ENCODE results near the gene BMP7. TPM values are rescaled to one million over a fixed set of nuclear protein-coding genes. Genes with fewer than 3 reads are reported as not detected.

Gene BMP7
- total and polyA plus RNA-seq, 12 donors = 0.72 to 19.2 (median 4.1) TPM

DNA sequence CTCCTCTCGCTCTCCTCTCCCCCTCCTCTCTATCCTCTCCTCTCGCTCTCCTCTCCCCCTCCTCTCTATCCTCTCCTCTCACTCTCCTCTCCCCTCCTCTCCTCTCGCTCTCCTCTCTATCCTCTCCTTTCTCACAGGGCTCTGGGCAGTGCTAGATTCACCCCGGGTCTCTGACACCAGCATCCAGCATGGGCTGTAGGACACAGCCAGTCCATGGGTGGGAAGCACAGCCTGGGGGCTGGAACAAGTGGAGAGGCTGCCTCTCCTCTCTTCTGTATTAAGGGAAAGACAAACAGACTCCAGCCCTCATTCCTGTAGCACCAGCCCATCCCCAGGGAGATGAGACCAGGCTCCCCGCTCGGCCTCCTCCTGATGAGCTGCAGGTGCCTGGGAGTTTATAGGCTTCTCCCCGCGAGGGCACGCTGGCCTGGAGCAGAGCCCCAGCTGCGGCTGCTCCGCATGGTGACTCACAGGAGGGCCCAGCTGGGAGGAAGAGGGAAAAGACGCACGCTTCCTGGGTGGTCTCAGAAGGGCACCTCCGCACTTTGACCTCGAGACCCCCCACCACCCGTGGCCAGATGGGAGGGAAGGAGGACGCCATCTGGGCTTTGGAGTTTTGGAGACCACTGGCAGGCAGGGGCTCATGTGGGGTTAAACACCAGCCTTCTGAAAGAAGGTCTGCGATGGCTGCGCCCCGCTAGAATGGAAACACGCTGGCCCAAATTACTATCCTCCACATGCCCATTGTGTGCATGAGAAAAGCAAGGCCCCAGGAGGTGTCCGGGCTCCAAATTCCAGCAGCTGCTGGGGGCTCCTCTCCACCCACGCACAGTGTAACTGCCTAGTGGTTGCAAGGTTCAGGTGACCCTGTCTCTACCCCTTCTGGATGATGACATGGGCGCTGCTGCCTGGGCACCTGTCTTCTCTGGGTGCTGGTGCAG, 68.0 kb downstream of the BMP7 start:
- no peak for TF ChIP-seq CTCF (IDR thresholded peaks at IDR 0.05)
- peaks cover 0 to 41% (median 17%) of the 10 kb centered on the region in 7 donors for H3K27me3 ChIP-seq
- H3K36me3 ChIP-seq = no peaks in the 10 kb centered on the region
- DNase-seq (no peak), ATAC-seq (no peak)
- no peak overlapping the region for H3K27ac ChIP-seq
- H3K4me1 ChIP-seq = peaks cover 0 to 3% (median 0%) of the 10 kb centered on the region in 9 donors
- no peak overlapping the region for H3K4me3 ChIP-seq
- H3K9me3 ChIP-seq = no peaks in the 10 kb centered on the region
- intact Hi-C loops (cut with DNase I) = no loop called here
- 62 to 69% methylated on average over 24 of the region's 24 CpGs for WGBS, 2 donors

GRCh38 chr20:57197352-57198131, 68.9 kb downstream of the BMP7 start:
- no peak for TF ChIP-seq CTCF (IDR thresholded peaks at IDR 0.05)
- H3K27me3 ChIP-seq = peaks cover 0 to 41% (median 17%) of the 10 kb centered on the region in 7 donors
- peaks cover 0 to 3% (median 0%) of the 10 kb centered on the region in 9 donors for H3K4me1 ChIP-seq
- no peaks in the 10 kb centered on the region for H3K36me3 ChIP-seq
- H3K27ac ChIP-seq = no peak overlapping the region
- no peak overlapping the region for H3K4me3 ChIP-seq
- intact Hi-C loops (cut with DNase I) = no loop called here
- DNase-seq (no peak), ATAC-seq (no peak)
- no peaks in the 10 kb centered on the region for H3K9me3 ChIP-seq
- 71 to 81% methylated on average over 5 of the region's 5 CpGs for WGBS, 2 donors

- ATAC-seq (peak in 1 of 8 donors; percentile 62), DNase-seq (no peak)
- H3K27ac ChIP-seq = no peak overlapping the region
- H3K9me3 ChIP-seq = no peaks in the 10 kb centered on the region
- H3K27me3 ChIP-seq = peaks cover 0 to 36% (median 17%) of the 10 kb centered on the region in 7 donors
- no peaks in the 10 kb centered on the region for H3K4me1 ChIP-seq
- H3K4me3 ChIP-seq = no peak overlapping the region
- 71% methylated on average over 20 of the region's 20 CpGs for WGBS, 2 donors
- no peak for TF ChIP-seq CTCF (IDR thresholded peaks at IDR 0.05)
- H3K36me3 ChIP-seq = no peaks in the 10 kb centered on the region
- intact Hi-C loops (cut with DNase I) = no loop called here
These were observed 70.9 kb downstream of the BMP7 start for GRCh38 chr20:57195469-57196100.

GRCh38 chr20:57195023-57195422, 71.4 kb downstream of the BMP7 start:
- ATAC-seq (no peak), DNase-seq (no peak)
- Histone ChIP-seq H3K4me1 (no peaks in the 10 kb centered on the region), H3K27ac (no peak overlapping the region), H3K36me3 (no peaks in the 10 kb centered on the region), H3K4me3 (no peak overlapping the region), H3K9me3 (no peaks in the 10 kb centered on the region), H3K27me3 (peaks cover 0 to 33% (median 17%) of the 10 kb centered on the region in 7 donors)
- 92% methylated on average over 10 of the region's 10 CpGs for WGBS, 2 donors
- no peak for TF ChIP-seq CTCF (IDR thresholded peaks at IDR 0.05)
- intact Hi-C loops (cut with DNase I) = no loop called here
